ENCODE data around the gene TMEM176A.

TMEM176A gene

GRCh38 chr7:150842716-150843115 is 42.1 kb downstream of the TMEM176A start:
- TF ChIP-seq USF1 (IDR thresholded peaks at IDR 0.05), result no peak

GRCh38 chr7:150845421-150845861 is 44.9 kb downstream of the TMEM176A start:
- no peak for TF ChIP-seq ZBTB7A (IDR thresholded peaks at IDR 0.05; ENCODE audit: low read depth)
- no peak for TF ChIP-seq RAD21 (IDR thresholded peaks at IDR 0.05; ENCODE audit: low read depth)
- no peak for TF ChIP-seq CREB1 (IDR thresholded peaks at IDR 0.05; ENCODE audit: low read depth)
- no peak for TF ChIP-seq NFIC (IDR thresholded peaks at IDR 0.05)
- no peak for TF ChIP-seq MAX (IDR thresholded peaks at IDR 0.05)

GRCh38 chr7:150846291-150847115 is 45.9 kb downstream of the TMEM176A start:
- TF ChIP-seq EGR1 (IDR thresholded peaks at IDR 0.05) (no peak), ZBTB7A (IDR thresholded peaks at IDR 0.05; ENCODE audit: low read depth) (no peak), REST (IDR thresholded peaks at IDR 0.05; ENCODE audit: low read depth) (no peak), NFIC (IDR thresholded peaks at IDR 0.05) (no peak)

- TF ChIP-seq TAF1 (IDR thresholded peaks at IDR 0.05; ENCODE audit: low read depth), result no peak
Measured at GRCh38 chr7:150847536-150847935, 47.0 kb downstream of the TMEM176A start.

GRCh38 chr7:150848111-150848510 is 47.5 kb downstream of the TMEM176A start:
- TF ChIP-seq TCF12 (IDR thresholded peaks at IDR 0.05; ENCODE audit: low read depth) (no peak), ZBTB7A (IDR thresholded peaks at IDR 0.05; ENCODE audit: low read depth) (no peak), MAX (IDR thresholded peaks at IDR 0.05) (no peak), CEBPB (IDR thresholded peaks at IDR 0.05) (no peak)

- TF ChIP-seq NFIC (IDR thresholded peaks at IDR 0.05), result no peak
- no peak for TF ChIP-seq EGR1 (IDR thresholded peaks at IDR 0.05)
- no peak for TF ChIP-seq YY1 (IDR thresholded peaks at IDR 0.05; ENCODE audit: low read depth)
- TF ChIP-seq CEBPB (IDR thresholded peaks at IDR 0.05), result no peak
- TF ChIP-seq MAX (IDR thresholded peaks at IDR 0.05), result no peak
- TF ChIP-seq TAF1 (IDR thresholded peaks at IDR 0.05; ENCODE audit: low read depth), result no peak
- no peak for TF ChIP-seq ZBTB7A (IDR thresholded peaks at IDR 0.05; ENCODE audit: low read depth)
- TF ChIP-seq TCF12 (IDR thresholded peaks at IDR 0.05; ENCODE audit: low read depth), result no peak
- TF ChIP-seq USF1 (IDR thresholded peaks at IDR 0.05), result no peak
- no peak for TF ChIP-seq FOXM1 (IDR thresholded peaks at IDR 0.05; ENCODE audit: borderline replicate concordance, low read depth)
- TF ChIP-seq RAD21 (IDR thresholded peaks at IDR 0.05; ENCODE audit: low read depth), result no peak
- TF ChIP-seq EP300 (IDR thresholded peaks at IDR 0.05; ENCODE audit: borderline replicate concordance), result no peak
- no peak for TF ChIP-seq REST (IDR thresholded peaks at IDR 0.05; ENCODE audit: low read depth)
Measured at GRCh38 chr7:150848561-150849115, 48.1 kb downstream of the TMEM176A start.

- TF ChIP-seq REST (IDR thresholded peaks at IDR 0.05; ENCODE audit: low read depth), result no peak
- no peak for TF ChIP-seq FOXM1 (IDR thresholded peaks at IDR 0.05; ENCODE audit: borderline replicate concordance, low read depth)
- no peak for TF ChIP-seq USF1 (IDR thresholded peaks at IDR 0.05)
- no peak for TF ChIP-seq MAX (IDR thresholded peaks at IDR 0.05)
- TF ChIP-seq RAD21 (IDR thresholded peaks at IDR 0.05; ENCODE audit: low read depth), result no peak
- TF ChIP-seq ZBTB7A (IDR thresholded peaks at IDR 0.05; ENCODE audit: low read depth), result no peak
- no peak for TF ChIP-seq TEAD4 (IDR thresholded peaks at IDR 0.05)
- no peak for TF ChIP-seq CREB1 (IDR thresholded peaks at IDR 0.05; ENCODE audit: low read depth)
- TF ChIP-seq YY1 (IDR thresholded peaks at IDR 0.05; ENCODE audit: low read depth), result no peak
- TF ChIP-seq TCF12 (IDR thresholded peaks at IDR 0.05; ENCODE audit: low read depth), result no peak
- TF ChIP-seq CEBPB (IDR thresholded peaks at IDR 0.05), result no peak
- TF ChIP-seq EP300 (IDR thresholded peaks at IDR 0.05; ENCODE audit: borderline replicate concordance), result no peak
- no peak for TF ChIP-seq TAF1 (IDR thresholded peaks at IDR 0.05; ENCODE audit: low read depth)
Measured at GRCh38 chr7:150849204-150849775, 48.7 kb downstream of the TMEM176A start.
